NCI-H446 treated with DMSO at 0.1 percent for 48 hours (cell line): Measurements from ENCODE around the gene CRIP1.

Experiments used
- DNase-seq: peaks from one replicate; lab custom pipeline; 2025; lab: John Stamatoyannopoulos, UW

Gene CRIP1

DNA sequence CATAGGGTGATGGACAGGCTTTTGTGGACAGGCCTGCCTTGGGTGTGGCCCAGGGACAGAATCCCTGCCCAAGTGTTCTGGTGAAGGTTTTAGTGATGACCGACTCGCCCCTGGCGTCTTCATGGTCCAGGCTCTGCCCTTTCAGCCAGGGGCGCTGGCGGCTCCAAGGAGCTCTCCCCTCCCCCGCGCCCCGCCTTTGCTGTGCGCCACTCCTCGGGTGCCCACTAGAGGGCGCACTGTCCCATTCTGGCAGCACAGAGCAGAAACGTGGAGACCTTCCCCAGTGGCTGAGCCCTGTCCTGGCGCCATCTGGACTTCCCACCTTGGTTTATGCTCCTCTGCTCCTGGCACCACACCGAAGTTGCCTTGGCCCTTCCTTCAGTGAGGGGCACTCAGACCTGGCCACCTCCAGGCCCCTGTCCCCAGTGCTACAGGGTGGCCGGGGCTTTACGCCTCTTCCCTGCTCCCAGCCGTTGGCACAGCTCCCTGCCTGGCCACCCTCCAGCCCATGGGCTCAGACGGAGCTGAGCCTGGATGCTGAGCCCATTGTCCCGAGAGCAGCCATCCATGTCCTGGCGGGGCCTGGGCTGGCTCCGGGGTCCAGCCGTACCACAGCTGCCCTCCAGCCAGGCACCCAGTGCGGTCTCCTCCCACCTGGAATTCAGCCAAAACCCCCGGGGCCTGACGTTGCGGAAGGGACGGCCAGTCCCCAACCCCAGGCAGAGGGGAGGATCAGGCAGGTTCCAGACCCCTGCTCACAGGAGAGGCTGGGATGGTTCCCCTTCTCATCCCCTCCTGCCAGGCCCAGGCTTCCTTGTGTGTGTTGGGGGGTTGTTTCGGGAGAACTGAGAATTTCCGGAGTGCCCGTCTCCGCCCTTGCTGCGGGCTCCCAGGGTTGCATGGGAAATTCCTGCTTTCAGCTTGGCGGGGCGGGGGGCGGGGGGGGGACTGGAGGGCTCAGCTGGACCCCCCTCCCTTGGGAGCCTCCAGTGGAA, 5.6 kb upstream of the CRIP1 start:
- peak; percentile 90 for DNase-seq

DNA sequence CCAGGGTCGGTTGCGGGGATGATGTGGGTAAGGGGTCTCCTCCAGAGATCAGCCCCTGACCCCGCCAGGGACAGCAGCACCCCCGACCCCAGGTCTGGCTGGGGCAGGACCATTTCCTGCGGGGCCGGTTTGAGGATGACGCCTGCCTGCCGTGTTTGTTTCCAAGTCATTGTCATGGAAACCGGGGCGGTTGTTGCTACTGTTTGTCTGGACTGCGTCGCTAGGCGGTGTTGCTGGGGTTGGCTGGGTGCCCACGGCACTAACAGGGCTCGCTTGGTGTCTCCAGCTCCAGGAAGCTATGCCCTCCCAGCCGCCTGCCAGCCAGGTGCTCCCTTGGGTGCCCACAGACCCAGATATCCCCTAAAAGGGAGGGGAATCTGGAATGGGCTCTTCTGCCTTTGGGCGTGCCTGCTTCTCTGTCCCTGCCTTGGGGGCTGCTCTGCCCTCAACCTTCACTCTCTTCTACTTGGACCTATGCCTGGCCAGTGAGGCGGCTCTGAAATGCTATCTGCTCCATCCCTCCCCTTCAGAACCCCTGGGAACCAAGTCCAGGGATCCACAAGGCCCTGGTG, 4.7 kb upstream of the CRIP1 start:
- DNase-seq: peak; percentile 85

DNA sequence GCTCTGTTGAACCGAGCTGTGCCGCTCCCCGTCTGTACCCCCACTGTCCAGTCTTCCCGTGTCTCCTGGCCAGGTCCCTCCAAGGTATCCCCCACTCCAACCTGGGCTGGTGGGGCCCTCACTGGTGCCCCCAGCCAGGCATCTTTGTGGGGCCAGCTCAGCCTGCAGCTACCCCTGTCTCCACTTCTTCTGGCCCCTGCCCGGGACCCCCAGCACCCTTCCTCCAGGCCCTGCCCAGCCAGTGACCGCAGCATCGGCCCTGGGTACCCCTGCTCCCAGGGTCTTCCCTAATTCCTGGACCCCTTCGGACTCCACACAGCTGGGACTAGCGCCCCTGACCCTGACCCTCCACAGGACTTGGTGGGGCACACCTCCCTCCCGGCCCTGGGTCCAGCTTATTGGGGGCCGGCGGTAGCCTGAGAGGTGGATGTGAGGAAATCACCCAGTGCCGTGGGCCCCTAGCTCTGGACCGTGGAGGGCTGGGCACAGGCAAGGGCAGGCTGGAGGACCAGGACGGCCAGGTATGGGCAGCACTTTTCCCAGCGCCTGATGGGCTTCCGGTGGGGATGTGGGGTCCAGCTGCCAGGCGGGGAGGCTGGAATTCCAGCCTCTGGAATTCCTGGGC, 4.1 kb upstream of the CRIP1 start:
- DNase-seq: no peak

DNA sequence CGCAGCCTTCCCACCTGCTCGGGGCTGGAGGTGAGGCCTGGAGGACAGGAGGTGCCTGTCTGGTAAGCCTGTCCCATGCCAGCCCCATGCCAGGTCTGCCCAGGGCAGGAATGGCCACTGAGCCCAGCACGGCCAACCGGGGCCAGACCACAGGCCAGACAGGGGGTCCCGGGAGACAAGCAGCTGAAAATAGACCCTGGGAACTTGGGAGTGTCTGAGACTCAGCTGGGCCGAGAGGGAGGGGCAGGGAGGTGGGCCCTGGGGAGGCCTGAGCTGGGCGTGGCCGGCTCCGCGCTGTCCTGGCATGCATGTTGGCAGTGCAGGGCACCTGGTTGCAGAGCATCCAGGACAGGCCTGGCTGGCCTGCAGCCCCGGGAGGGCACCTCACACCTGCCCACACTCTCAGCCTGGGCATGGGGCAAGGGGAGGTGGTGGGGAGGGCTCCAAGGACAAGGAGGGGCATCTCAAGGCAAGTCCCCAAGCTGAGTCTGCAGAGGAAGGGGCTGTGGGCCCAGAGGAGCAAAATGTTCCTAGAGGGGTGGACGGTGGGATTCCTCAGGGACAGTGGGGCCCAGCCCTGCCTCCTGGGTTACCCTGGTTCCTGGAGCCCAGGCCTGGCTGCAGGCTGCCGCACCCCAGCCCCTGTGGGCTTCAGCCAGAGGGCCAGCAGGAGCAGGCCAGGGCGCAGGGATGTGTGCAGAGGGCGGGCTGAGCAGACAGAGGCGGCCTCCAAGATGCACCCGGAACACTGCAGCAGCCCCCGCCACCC, 3.2 kb upstream of the CRIP1 start:
- DNase-seq: no peak

DNA sequence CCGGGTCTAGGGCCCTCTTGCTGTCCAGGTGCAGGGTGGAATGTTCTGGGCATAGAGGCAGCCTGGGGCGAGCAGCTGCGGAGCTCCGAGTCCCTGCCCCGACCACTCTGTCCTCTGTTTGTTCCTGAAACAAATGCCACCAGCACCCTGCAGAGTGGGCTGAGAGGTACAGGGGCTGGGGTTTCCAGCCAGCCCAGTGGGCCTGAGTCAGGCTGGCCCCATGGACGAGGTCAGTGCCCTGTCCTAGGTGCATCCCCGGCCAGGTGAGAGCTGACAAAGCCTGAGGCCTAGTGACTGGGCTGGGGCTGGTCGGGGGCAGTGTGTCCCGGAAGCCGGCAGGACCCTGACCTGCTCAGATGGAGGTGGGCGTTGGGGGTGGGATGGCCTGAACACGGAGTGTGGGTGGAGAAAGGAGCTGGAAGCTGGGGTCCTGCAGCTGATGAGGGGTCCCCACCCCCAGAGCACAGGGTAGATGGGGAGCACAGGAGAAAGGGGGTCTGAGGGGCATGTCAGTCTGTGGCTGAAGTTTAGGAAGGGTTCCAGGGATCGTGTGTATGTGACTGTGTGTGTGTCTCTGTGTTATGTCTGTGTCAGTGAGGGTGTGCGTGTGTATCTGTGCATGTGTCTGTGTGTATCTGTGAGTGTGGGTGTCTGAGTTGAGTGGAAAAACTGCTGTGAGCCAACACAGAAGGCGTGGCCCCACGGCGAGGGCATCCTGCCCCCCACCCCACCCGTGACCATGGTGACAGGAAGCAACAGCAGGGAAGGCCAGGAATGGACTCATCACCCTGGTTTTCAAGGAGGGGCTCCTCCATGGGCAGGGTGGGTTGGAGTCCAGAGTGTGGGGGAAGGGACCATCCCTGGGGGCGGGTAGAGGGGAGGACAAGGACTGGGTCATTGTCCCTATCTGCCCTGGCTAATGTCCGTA, 2.4 kb upstream of the CRIP1 start:
- no peak for DNase-seq

DNA sequence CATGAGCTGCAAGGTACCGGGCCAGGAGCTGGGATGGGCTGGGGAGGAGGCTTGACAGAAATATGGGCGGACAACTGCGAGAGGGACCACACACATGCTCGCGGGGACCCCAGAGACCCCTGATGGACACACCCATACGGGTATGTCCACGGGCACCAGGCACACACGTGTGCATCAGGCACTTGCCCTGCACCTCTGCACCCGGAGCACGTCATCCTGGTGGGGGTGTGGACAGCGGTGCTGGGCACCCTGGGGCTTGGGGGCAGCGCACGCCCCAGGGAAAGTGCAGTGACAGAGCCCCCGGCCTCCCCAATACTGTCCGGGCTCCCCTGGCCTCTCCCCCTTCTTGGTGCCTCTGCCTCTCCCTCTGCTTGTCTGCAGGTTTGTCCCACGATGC, 1.7 kb upstream of the CRIP1 start:
- DNase-seq: no peak

DNA sequence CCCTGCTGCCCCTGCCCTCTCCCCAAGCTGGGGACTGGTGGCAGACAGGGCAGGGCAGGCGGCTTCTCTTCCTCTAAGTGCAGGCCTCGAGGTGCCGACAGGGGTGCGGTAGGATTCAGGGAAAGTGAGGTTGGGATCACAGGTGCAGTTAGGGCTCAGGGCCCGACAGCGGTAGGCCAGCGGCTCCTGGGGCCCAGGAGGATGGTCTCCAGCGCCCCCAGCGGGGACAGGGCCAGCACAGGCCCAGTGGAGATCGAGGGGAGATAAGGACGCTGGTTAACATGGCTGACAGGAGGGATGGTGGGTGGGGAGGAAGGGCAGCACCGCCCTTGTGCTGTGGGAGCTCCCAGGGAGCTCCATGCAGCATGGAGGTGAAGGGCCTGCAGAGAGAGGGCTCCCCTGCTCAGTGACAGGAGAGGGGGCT, 935 bp upstream of the CRIP1 start:
- no peak for DNase-seq

DNA sequence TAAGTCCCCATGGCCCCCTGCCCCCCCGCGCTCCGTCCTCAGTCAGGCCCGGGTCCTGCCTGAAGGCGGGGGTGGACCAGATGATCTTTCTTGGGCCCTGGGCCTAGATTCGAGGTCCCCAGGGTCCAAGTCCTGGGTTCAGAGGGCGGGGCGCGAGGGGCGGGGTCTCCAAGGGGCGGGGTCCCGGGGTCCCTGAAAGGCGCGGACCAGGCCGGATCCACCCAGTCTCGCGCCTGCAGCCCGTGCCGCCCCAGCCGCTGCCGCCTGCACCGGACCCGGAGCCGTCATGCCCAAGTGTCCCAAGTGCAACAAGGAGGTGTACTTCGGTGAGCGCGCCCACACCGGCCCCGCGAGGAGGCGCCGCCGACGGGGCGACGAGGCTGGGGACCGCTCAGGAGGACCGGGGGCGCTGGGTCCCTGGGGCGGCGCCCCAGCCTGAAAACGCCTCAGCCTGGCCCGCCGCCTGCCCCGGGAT, 325 bp downstream of the CRIP1 start:
- DNase-seq: no peak

DNA sequence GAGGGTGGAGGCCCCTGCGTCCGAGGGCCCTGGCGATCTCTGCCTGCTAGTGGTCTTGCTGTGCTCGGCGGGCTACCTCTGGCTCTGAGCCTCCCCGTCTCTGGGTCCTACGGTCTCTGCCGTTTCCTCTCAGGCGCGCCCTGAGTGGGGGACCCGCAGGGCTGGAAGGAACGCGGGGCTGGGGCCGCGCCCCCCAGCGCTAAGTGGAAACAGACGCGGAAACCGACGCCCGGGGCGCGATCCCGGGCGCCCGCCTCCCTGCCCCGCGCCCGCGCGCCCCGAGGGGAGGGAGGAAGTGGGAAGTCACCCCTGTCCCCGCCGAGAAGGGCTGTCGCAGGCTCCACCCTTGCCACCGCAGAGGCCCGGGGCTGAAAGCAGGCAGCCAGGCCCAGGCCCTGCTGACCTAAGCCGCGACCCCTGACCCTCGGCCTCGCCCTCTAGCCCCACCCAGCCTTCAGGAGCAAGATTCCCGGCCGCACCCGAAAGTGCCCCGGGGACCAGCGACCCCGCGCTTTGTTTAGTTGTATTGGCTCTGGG, 831 bp downstream of the CRIP1 start:
- DNase-seq: no peak

DNA sequence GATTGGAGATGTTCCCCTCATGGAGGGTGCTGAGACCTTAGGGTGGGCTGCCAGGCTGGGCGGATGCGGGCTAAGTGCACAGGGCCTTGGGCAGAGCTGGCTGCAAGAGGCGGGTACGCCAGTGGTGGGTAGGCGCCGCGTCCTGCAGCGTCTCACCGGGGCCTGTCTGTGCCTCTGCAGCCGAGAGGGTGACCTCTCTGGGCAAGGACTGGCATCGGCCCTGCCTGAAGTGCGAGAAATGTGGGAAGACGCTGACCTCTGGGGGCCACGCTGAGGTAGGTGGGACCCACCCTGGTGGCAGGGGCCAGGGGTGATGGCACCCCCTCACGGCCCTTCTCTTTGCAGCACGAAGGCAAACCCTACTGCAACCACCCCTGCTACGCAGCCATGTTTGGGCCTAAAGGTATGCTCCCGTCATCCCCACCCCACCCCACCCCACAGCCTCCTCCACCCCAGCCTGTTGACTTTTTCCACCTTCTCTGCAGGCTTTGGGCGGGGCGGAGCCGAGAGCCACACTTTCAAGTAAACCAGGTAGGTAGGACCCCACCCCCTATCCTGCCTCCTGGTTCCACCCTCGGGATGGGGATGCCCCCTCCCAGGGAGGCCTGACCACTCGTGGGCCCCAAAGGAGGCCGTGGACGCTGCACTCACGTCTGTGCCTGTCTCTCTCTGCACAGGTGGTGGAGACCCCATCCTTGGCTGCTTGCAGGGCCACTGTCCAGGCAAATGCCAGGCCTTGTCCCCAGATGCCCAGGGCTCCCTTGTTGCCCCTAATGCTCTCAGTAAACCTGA, 1.5 kb downstream of the CRIP1 start:
- DNase-seq: no peak

DNA sequence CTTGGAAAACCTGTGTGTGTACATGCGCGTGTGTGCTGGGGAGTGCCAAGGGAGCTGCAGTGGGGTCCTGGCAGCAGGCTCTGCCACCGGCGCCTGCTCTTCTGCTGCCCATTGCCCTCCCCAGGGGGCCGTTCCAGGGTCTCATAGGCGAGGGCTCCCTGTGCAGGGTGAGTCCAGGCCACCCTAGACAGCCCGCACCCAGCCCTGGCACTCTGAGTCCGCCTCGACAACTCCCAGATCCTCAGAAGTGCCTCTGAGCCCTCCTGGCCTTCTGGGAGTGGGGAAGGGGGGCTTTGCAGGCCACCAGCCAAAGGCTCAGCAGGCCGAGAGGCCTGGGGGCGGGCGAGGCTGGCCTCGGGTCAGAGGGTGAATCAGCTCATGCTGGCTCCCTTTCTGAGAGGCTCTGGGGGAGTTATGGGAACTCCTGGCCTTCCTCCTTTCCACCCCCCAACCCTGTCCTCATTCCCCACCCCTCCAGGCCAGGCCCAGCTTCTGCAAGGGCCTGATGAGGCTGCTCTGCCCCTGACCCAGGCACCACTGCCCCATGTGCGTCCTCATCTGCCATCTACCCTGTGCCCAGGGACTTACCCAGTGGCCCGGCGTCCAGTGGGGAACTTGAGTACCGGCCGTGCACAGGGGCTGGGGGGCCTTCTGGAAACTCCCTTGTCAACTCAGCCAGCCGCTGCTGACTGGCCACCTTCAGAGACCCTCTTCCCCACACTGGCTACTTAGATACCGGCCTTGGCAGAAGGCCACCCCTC, 2.3 kb downstream of the CRIP1 start:
- DNase-seq: no peak

DNA sequence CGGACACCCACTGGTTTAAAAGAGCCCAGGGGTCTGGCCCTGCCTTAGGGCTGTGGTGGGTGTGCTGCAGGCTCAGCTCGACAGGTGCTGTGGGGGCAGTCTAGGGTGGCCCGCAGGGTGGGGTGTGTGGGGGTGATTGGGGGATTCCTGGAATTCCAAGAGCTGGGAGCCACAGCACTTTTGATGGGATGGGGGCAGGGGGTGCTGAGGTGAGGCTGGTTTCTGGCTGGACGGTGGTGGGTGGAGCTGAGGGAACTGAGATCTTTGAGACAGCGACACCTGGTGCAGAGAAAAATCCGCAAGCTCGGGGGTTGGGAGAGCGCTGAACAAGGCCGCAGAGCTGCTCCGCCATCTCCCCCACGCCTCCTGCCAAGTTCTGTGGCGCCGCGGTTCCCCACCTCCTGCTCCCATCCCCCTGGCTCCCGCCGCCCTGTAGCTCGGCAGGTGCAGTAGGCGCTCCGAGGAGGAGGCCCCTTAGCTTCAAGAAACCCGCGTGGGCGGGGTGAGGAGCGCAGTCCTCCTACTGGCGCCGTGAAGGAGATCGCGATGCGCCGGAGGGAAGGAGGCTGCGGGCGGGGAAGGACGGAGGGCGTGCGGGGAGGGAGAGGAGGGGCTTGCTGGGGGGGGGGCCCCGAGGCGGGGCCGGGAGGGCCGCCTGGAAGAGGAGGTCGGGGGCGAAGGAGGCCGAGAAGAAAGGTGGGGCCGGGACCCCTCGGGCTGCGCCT, 3.0 kb downstream of the CRIP1 start:
- peak; percentile 78 for DNase-seq

DNA sequence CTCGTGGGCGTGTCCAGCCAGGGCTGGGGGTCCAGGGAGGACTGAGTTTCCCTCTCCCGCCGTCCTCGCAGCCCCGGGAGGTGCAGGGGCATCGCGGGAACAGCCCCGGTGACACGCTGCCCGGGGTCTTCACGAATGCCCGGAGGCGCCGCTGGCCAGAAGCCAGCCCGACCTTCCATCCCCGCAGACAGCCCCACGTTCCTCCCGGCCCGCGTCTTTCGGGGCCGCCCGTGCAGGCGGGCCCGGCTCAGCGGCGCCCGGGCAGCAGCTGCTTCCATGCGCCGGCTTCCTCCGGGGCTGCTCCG, 3.5 kb downstream of the CRIP1 start:
- no peak for DNase-seq

DNA sequence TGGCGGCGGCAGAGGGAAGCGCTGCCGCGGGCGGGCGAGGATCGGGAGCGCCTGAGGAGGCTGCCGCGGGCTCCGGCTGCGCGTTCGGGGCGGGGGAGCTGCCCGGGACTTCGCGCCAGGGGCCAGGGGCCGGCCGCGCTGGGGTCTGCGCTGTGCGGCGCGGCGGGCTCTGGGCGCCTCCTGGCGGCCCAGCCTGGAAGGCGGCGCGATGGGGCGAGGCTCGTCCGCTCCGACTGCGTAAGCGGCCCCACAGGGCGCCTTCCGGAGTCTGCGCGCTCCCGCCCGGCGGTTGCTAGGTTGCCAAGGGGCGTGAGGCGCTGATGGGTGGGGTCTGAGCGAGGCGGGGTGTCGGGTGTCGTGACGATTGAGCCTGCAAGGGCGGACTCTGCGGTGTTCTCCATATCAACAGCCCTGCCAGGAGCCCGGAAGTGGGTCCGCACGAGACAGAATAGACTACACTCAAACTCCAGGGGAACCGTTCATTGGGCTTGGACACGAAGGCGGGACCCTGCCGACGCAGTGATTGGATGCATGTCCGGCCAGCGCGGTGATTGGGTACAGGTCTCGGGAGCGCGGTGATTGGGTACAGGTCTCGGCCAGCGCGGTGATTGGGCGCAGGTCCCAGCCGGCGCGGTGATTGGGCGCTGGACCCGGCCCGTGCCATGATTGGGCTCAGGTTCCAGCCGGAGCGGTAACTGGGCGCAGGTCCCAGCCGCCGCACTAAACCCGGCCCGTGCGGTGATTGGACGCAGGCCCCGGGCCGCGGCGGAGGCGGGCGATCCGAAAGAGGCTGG, 4.1 kb downstream of the CRIP1 start, which contains the start of gene TEDC1:
TEDC1 (plus strand) TSS at position 675 of the 794 bp plus-strand sequence. CDS start 130 bp downstream, outside the sequence.
- peak; percentile 100 for DNase-seq

DNA sequence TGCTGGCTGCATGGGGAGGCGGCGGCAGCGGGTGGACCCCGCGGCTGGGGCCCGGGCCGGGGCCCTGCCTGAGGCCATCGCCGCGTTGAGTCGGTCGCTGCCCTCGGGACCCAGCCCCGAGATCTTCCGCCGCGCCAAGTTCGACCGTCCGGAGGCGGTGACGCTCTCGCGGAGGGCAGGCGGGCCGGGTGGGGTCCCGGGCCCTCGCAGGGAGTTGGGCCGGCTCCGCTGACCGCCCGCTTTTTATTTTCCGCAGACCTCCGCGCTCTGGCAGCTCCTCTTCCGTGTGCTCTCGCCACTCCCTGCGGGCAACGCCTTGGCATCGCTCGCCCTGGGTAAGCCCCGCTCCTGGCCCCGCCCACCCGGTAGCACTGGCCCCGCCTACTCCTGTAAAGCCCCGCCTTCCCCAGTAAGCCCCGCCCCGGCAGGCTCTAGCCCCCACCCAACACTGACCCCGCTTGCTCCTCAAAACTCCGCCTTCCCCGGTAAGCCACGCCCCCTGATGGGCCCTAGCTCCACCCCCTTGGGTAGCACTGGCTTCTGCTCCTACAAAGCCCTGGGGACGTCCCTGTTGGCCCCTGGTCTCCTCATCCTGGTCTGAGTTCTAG, 4.8 kb downstream of the CRIP1 start:
- DNase-seq: peak; percentile 49

DNA sequence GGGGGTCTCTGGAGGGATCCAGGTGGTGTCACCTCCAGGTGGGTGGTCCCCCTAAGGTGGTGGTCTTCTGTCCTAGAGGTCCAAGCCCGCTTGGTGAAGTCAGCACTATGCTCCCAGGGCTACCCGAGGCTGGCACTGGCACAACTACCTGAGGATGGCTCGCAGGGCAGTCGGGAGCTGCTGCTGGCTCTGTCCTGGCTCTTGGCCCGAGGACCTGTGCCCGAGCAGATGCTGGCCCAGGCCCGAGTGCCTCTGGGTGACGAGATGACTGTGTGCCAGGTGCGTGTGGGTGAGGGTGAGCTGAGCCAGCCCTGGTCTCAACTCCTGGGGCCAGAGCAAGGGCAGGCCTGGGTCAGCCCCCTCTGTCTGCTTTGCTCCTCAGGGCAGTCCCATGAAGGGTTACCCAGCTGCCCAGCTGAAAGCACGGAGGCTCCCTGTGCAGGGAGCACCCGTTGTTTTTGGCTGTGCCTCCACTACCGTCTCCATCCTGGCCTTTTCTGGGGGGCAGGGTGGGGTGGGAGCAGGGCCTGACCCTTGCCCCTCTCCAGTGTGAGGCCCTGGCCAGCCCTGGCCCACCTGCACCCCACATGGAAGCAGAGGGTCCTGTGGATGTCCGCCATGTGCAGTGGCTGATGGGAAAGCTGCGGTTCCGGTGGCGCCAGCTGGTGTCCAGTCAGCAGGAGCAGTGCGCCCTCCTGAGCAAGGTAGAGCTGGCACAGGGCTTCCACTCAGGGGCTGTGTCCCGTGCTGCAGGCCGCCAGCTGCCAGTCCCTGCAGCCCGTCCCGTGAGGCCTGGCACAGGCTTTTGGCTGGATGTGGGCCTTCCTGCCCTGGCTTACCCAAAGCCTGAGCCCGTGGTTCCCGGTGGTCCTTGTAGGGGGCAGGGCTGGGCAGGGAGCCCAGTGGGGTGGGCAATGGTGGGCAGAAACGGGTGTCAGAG, 5.6 kb downstream of the CRIP1 start:
- DNase-seq: peak; percentile 49
